Measurements from ENCODE around the gene HIVEP3.

- TF ChIP-seq CTCF (IDR thresholded peaks at IDR 0.05) (no peak), POLR2A (IDR thresholded peaks at IDR 0.05) (no peak), POLR2AphosphoS5 (IDR thresholded peaks at IDR 0.05; ENCODE audit: insufficient read depth in 1 of 2, low read depth in 1 of 2) (no peak)
Observed at GRCh38 chr1:41682845-41683625, 235.7 kb downstream of the HIVEP3 start.
